Fibroblast of lung (primary cell): ENCODE data around the gene NFYC.

Source experiments
- EZH2 ChIP-seq: IDR thresholded peaks from 2 replicates; pipeline ENCODE4 v1.5.1; 2012; ENCODE audit warnings: low read length, control low read depth, mild to moderate bottlenecking; ENCODE audit errors: missing control alignments
- TF ChIP-seq, protein P1 (sequence below), 2 donors: IDR thresholded peaks in 1 of 2; conservative IDR thresholded peaks in 1 of 2; 1 replicate in 1 of 2; 2 replicates in 1 of 2; pipeline ENCODE4 v1.5.1; 2011 to 2012; ENCODE audit warnings: low read length in 2 of 2, control low read depth in 1 of 2, inconsistent platforms in 1 of 2, low read depth in 1 of 2, mild to moderate bottlenecking in 1 of 2

DNA sequence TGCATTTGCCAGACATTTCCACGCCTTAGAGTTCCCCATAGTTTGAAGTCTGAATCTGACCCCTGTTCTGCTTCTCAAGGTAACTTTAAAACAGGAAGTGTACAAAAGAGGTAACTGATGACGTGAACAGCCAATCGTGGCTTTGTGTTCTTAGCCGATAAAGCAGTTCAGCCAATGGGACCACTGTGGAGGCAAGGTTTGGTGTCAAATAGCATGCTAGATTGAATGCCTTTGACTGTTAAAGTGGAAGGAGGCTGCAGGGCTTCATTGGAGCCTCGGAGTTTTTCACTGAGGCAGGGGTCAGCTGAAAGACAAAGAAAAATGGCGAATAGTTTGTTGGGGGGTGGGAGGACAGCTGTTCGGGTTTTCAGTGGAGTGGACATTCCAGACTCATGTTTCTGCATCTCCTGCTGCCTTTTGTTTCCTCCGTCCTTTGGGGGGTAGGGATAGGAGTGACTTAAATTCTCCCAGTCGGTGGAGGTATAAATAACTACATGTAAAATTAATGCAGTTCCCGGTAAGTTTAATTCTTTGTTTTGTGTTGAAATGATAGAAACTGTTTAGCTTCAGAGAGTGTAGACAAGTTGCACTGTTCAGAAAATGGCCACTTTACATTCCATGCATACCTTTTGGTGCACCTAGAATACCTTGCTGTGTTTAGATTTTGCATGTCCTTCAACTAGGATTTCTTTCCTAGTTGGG lies 17.7 kb downstream of the NFYC start:
- no peak for TF ChIP-seq EZH2
- TF ChIP-seq, protein P1, sequence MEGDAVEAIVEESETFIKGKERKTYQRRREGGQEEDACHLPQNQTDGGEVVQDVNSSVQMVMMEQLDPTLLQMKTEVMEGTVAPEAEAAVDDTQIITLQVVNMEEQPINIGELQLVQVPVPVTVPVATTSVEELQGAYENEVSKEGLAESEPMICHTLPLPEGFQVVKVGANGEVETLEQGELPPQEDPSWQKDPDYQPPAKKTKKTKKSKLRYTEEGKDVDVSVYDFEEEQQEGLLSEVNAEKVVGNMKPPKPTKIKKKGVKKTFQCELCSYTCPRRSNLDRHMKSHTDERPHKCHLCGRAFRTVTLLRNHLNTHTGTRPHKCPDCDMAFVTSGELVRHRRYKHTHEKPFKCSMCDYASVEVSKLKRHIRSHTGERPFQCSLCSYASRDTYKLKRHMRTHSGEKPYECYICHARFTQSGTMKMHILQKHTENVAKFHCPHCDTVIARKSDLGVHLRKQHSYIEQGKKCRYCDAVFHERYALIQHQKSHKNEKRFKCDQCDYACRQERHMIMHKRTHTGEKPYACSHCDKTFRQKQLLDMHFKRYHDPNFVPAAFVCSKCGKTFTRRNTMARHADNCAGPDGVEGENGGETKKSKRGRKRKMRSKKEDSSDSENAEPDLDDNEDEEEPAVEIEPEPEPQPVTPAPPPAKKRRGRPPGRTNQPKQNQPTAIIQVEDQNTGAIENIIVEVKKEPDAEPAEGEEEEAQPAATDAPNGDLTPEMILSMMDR (conservative IDR thresholded peaks at IDR 0.05 in 1 of 2, IDR thresholded peaks at IDR 0.05 in 1 of 2; ENCODE audit: low read depth in 1 of 2, low read length in 2 of 2): no peak
